8988T (cell line): Measurements from ENCODE around the gene GFOD2.
"Not testable (repeated sequence)": the region's sequence is repeated elsewhere in the genome, so short reads cannot be mapped to it uniquely, and the experiment has no call there.

Source experiments
- DNase-seq: peaks from one replicate; pipeline ENCODE4 v3.0.0; 2011

GFOD2 gene

DNA sequence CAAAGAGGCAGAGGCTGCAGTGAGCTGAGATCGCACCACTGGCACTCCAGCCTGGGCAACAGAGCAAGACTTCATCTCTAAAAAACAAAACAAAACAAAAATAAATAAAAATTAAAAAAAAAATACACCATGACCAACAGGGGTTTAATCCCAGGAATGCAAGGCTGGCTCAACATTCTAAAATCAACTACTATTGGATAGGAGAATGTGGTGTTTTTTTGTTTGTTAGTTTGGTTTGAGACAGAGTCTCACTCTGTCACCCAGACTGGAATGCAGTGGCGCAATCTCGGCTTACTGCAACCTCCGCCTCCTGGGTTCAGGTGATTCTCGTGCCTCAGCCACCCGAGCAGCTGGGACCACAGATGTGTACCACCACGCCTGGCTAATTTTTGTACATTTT lies 19.9 kb downstream of the GFOD2 start:
- DNase-seq, result no peak

DNA sequence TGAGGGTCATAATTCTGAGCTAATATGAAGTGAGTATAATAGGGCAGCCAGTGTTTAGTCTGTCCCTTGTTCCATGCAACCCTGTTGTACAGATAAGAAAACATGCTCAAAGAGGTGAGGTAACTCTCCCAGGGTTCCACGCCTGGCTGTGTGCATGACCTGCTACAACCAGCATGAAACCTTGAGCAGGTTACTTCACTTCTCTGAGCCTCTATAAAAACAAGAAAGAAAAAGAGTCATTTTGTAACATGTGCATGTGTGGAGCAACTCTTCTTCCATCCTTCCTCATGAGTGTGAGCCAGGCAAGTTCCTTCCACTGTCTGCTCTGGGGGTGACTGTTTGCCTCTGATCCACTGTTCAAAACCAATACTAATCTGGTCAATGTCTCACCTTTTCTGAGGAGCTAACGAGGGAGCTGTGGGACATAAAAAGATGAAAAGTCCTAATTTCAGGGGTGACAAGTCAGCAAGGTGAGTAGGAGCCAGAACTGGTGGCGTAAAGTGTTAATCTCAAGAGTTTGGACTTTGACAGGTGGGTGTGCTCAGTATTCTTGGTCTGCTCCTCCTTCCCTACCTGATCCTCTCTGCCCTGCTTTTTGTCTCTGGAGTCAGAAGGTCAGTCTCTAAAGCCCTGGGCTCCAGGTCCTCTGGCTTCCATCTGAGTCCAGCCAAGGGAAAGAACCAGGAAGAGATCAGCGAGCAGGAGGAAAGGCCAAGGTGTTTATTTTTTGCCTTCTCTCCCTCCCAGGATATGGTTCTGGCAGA lies 21.5 kb downstream of the GFOD2 start:
- DNase-seq, result no peak

DNA sequence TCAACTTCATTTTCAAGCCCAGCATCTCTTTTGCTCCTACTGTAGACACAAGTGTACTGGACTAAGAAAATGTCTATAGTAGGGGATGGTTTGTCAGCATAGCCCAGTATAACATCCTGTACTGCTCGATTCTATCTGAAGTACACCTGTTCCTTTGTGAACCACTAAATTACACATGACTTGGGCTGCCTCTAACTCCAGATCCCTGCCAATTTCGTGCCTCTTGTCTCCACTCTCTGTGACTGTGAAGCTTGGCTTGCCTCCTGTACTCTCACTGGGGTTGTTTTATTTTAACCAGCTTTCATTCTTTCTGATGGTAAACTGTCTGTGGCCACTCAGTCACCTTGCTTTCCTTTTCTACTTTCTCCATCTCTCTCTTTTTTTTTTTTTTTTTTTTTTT lies 24.5 kb downstream of the GFOD2 start:
- DNase-seq, result no peak

DNA sequence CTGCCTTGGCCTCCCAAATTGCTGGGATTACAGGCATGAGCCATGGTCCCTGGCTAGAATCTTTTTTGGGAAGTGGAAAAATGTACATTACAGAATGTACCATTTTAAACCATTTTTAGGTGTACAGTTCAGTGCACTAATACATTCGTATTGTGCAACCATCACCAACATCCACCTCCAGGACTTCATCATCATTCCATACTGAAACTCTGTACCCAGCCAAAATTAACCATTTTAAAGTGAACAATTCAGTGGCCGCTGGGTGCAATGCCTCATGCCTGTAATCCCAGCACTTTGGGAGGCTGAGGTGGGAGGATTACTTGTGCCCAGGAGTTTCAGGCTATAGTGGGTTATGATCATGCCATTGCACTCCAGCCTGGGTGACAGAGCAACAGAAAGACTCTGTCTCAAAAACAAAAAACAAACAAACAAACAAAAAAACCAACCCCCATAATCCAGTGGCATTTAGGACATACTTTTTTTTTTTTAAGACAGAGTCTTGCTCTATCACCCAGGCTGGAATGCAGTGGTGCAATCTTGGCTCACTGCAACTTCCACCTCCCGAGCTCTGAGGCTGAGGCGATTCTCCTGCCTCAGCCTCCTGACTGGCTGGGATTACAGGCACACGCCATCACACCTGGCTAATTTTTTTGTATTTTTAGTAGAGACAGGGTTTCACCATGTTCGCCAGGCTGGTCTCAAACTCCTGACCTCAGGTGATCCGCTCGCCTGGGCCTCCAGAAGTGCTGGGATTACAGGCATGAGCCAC lies 25.4 kb downstream of the GFOD2 start:
- not testable (repeated sequence) for DNase-seq

DNA sequence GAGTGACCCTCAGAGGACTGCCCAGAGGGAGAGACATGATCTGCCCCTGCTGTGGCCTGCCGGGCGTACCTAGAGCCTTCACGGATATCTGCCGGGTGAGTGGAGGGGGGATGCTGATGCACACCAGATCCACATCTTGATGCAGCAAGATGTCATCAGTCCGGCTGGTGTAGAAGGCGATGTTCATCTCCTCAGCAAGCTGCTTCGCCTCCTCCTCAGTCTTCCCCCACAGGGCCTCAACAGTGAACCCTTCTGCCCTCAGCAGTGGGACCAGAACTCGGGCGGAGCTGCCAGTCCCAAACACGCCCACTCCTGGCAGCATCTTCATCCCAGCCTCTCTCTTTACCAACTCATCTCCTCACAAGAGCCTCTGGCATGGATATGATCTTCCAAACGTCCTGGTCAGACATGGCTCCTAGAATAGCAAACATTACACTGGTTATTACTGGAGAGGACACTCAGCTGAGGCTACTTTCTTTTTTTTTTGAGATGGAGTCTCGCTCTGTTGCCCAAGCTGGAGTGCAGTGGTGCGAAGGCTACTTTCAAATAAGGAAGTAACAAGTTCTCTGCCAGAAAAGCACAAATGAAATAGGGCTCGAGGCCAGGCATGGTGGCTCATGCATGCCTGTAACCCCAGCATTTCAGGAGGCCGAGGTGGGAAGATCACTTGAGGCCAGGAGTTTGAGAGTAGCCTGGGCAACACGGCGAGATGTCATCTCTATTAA lies 33.6 kb downstream of the GFOD2 start:
- no peak for DNase-seq

DNA sequence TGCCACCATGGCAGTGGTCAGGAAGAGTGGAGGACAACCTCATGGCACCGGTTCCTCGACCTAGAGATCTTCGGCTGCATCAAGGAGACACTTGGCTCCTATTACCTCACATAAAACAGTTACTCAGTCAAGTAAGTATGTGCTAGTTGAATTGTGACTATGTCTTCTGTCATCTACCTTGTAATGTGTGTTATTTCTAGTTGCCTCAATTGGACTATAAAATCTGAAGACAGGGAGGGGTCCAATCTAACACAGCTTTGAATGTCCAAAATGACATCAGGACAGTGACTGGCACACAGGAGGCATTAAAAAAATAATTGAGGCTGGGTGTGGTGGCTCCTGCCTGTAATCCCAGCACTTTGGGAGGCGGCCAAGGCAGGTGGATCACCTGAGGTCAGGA lies 35.3 kb downstream of the GFOD2 start:
- no peak for DNase-seq

DNA sequence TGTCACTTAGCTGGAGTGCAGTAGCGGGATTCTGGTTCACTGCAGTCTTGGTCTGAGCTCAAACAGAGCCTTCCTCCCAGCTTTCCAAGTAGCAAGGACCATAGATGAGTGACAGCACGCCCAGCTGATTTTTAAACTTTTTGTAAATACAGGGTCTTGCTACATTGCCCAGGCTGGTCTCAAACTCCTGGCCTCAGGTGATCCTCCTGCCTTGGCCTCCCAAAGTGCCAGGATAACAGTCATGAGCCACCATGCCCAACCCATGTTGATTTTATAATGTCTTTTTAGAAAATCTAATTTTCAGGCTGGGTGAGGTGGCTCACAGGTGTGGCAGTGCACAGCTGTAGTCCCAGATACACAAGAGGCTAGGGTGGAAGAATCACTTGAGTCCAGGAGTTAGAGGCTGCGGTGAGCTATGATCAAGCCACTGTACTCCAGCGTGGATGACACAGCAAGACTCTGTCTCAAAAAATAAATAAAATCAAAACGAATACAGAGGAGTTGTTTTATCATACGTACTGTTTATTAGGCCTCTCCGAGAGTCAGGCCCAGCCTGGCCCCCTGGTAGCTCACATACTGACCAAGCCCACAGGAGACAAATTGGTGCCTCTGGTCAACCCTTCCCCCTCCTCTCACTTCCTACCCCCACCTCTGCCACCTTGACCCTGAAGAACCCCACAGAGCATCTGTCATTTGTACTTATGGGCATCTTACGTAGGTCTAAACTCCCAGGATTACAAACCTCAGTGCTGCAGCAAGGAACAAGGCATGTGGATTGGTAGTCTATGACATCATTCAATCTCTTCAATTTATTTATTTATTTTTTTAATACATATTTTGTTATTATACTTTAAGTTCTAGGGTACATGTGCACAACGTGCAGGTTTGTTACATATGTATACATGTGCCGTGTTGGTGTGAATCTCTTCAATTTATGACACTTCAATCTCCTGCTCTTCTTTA lies 38.9 kb downstream of the GFOD2 start:
- no peak for DNase-seq

DNA sequence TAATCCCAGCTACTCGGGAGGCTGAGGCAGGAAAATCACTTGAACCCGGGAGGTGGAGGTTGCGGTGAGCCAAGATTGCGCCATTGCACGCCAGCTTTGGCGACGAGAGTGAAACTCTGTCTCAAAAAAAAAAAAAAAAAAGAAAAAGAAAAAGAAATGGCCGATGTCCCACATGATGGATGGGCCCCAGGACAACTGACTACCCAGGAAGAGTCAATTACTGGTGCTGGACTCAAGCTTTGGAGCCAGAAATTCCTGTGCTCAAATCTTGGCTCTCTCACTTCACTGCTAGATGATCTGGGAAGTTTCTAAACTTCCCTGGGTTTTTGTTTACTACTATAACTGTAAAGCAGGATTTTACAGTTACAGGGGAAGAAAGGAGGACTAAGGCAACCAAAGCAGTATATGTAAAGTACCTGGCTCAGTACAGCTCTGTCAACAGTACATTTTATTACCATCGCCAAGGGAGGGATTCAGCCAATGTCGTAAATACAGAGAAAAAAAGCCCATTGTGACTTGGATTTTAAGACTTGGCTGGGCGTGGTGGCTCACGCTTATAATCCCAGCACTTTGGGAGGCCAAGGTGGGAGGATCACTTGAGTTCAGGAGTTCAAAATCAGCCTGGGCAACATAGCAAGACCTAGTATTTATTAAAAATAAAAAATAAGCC lies 40.6 kb downstream of the GFOD2 start:
- DNase-seq, result no peak

DNA sequence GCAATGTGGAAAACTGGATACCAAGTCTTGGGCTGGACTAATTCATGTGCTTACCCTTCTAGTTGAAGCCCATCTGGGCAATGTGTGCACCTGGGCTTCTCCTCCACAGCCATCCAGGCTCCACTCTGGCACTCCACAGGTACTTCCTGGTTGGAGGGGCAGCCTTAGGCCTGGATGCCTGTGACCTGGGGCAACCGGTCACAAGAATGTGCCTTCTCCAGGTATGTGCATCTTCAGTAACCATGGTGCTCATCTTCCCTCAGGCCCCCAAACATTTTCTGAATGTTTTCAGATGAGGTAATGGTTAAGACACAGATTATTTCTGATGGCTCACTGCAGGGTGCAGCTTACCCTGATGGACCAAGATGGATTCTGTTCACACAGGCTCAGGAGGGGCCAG lies 41.4 kb downstream of the GFOD2 start:
- no peak for DNase-seq

DNA sequence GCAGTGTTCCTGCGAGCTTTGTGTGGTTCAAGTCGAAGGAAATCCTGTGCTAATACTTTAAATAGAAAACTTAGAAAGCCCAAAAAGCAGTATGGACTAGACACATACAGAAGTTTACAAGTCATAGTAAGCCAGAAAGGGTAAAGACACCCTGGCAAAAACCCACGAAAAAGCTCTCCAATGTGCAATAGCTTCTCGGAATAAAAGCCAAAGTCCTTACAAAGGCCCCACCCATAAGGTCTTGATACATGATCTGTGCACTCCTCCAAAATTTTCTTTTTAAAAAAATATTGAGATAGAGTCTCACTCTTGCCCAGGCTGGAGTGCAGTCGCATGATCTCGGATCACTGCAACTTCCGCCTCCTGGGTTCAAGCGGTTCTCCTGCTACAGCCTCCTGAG lies 42.2 kb downstream of the GFOD2 start:
- no peak for DNase-seq

DNA sequence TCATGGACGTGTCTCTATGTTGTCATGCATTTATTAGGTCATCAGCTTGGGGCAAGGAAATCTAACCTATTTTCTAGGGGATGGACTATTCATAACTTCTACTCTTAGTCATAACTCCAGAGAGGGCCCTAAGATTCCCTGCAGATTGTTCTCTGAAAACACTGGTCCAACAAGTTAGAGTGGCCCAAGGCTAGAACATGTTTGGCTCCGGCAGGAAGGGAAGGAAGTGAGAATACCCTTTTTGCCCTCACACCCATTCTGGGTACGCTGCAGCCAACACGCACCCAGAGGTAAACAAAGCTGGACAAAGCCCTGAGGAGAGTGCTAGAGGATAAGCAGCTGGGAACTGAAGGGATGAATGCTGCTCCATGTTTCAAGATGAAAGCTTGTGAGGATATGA lies 42.6 kb downstream of the GFOD2 start:
- DNase-seq, result no peak

DNA sequence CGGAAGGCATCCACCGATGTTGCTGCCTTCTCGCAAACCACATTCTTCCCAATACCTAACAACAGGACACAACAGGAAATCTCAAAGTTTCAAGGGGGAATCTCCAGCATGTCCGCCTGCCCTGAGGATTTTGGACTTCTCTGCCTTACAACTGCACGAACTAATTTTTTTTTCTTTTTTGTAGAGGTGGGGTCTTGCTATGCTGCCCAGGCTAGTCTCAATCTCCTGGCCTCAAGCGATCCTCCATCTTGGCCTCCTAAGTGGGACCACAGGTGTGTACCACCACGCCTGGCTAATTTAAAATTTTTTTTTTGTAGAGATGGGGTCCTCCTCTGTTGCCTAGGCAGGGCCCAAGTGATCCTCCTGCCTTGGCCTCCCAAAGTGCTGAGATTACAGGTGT lies 43.1 kb downstream of the GFOD2 start:
- no peak for DNase-seq

DNA sequence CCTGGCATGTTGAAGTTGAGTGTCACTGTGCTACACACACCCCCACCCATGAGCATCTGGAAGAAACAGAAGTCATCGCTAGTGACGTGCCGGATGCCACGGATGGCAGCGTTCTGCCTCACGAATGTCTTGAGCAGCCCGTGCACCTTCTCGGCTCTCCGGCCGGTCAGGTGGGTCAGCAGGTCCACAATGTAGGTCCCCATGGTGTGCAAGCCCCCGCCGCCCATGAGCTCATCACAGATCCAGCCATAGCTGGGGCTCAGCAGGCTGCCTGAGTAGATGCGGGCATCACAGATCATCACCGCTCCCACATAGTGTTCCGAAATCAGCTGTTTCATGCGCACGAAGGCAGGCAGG lies 43.6 kb downstream of the GFOD2 start:
- no peak for DNase-seq

DNA sequence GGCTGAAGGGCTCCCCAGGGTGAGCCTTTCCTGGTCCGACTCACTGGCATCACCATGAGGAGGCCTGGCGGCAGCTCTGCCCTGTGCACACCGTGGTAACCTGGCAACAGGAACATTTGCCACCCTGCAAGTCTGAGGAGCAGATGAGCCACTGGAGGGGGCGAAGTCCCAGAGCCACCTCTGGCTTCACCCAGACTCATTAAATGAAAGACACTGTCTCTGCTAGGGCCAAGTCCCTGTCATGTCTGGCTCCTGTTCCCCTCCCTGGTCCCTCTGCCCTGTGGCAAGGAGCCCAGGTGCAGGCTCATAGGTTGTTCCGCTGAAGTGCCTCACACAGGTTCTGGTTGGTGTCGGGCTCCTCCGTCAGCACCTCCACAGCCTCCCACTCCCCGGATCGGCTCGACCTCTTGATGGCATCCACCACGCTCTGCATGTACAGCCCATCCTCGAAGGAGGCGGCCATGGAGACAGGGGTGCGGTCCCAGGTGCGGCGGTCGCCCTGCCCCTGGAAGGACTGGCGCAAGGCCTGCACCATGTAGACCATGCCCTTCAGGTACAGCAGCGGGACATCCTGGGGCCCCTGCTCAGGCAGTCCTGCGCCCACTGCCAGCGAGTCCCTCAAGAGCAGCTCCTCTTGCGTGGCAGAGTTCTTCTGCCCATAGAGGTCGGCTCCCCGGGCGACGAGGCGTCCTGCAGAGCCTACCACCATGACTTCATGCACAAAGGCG lies 44.1 kb downstream of the GFOD2 start:
- DNase-seq, result no peak

DNA sequence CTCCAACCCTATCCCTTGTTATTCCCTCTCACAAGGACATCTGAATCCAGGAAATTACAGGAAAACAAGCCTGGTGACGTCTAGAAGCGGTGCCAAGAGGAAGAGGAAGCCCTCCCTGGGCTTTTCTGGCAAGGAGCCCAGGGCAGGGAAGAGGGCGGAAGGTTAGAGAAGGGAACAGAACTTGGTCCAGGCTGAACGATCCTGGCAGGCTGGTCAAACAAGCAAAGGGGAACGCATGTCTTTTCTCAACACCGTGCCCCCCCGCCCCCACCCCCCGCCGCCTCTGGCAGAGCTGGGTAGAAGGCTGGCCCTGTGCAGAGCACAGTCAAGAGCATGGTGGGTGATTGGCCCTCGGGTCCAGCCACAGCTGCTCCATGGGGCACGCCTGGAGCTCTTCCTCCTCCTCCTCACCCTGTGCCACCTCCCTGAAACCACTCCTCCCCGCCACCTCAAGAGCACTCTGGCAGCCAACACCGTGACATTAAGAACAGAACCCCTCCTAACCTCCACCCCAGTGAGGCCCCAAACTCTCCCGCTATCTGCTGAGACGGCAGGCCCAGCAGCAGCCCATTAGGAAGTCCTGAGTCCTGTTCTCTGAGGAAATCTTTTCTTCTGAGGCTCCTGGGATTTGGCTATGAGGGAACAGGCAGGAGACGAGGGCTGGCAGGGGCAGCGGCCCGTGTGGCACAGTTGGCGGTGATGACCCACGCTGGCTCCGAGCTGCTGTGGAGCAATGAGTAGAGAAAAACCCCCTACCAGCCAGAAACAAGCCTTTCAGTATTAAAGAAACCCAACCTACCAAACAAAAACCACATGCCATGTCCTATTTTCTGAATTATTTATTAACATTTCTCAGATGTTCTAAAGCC lies 45.2 kb downstream of the GFOD2 start:
- DNase-seq, result no peak

DNA sequence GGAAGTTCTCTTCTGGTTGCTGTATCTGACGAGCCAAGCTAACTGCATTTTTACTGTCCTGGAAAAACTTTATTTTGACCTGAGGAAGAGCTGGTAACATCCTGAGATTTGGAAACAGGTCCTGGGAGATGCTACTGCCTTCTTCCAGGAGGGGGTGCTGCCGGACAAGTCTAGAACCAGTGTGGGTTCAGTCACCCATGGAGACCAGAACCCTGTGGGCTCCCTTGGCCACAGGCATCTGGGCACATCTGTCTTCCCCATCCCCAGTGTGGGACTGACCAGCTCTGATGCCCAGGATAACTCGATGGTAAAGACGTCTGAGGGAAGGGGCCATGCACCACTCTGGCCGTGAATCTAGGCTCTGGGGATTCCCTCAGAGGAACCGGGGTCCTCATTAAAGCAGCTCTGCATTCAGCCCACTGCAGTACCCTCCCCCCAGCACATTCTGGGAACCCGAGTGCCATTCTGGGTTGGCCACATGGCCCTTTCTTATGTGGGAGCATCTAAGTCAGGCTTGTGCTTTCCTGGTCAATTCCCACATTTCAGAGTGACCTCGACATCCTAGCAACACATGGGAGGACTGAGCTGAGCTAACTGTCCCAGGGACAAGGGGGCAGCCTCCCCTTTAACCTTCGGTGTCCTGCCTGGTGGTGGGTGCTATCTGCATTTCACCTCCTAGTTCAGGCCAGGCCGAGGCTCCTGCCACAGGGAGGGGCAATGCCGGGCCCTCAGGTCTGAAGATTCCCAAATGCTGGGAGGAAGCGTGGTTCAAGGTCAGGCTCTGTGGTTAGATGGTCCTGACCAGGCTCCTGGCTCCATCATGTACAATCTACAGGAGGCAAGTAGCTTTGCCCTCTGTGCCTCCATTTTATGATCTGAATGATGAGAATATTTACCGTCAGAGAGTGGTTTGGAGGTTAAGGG lies 46.1 kb downstream of the GFOD2 start:
- peak; percentile 88 for DNase-seq

DNA sequence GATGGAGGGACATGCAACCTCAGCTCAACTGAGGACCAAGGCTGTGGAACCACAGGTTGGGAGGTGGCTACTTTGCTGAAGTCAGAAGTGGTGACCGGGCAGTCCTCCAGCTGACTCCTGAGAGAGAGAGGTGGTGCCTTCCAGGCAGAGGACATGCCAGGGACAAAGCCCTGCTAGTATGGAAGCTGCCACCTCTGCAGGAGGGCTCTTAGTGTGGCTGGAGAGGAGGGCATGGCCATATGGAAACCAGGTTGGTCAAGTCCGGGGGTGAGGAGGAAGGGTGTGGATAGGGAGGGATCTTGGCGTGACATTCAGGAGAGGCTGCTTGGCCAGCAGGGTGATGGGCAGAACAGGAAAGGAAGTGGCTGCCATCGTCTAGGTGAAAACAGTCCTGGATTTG lies 46.8 kb downstream of the GFOD2 start:
- DNase-seq, result no peak

DNA sequence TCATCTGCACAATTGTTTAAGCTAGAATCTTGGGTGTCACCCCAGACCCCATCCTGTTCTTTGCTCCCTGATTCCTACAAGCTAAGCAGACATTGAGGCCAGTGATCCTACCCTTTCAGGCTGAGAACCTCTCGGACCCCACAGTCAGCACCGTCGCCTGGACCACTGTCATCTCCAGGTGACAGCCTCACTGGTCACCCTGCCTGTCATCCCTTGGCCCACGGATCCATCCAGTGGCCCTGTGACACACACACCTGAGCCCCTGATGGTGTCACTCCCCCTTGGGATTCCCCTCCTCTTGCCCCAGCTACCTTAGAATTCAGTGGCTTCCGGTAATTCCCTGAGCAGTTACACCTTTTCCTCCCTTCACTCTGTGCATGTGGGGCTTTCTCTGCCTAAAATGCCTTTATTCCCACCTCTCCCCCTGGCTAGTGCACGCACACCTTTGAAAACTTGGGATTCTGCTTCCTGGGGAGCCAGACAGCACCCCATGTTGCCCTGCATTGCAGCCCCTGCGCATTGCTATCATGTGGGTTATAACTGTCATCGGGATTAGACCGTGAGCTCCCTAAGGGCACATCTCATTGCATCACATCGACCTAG lies 49.5 kb downstream of the GFOD2 start:
- no peak for DNase-seq
